NCI-H2196 treated with DMSO at 0.1 percent for 48 hours (cell line): ENCODE results near the gene FRMD6.

Experiments used
- DNase-seq: peaks from one replicate; lab custom pipeline; 2025; ENCODE audit not compliant: unreplicated experiment; lab: John Stamatoyannopoulos, UW

Gene FRMD6

DNA sequence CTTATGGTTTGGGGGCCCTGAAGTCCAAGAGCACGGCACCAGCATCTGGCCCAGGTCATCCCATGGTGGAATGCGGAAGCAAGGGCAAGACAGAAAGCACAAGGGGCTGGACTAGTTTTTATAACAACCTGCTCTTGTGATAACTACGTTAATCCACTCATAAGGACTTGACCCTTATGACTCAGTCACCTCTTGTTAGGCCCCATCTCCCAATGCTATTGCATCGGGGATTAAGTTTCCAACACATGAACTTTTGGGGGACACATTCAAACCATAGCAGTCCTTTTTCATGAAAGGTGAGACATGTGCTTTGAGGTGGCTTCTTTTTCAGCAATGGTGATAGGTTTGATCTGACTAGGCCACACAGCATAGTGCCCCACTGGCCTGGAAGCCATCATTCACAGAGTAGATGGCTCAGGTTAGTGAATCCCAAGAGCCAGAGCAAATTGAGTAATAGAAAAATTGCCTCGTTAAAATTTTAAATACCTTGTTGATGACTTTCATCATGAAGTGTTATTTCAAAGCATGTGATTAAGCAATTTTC is 12.1 kb downstream of the FRMD6 start:
- no peak for DNase-seq

DNA sequence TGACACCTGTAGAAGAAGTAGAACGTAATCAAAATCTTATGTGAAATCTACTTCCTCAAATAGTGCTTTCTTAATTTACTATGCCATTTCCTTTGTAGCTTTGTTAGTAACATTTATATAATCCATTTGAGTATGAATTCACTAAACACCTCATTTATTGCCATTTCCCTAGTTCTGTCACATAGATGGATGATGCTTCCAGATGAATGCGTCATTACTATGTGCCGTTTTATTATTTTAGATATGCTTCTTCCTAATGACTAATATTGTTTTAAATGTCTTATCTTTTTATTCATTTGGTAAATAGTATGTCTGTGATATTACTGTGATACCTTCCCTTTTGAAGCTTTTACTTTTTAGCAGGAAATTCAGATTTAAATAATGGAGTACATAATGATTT is 14.4 kb downstream of the FRMD6 start:
- DNase-seq: no peak

DNA sequence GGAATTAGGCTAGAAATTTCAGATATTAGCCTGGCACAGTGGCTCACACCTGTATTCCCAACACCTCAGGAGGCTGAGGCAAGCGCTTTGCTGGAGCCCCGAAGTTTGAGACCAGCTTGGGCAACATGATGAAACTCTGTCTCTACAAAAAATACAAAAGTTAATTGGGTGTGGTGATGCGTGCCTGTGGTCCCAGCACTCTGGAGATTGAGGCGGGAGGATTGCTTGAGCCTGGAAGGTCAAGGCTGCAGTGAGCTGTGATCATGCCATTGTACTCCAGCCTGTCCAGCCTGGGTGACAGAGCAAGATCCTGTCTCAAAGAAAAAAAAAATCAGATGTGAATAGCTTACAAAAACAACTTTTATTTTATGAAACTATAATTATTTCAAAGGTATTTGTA is 15.1 kb downstream of the FRMD6 start:
- DNase-seq: no peak

DNA sequence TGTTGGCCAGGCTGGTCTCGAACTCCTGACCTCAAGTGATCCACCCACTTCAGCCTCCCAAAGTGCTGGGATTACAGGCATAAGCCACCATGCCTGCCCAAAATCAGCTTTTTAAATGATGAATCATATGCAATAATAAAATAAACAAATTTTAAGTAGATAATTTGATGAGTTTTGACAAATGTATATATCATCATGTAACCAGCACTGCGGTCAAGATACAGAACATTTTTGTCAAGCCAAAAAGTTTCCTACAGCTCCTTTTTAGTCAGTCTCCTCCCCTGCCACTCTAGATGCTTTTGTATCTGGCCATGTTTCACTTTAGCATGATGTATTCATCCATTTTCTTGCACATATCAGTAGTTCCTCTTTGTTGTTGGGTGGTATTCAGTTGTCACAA is 17.2 kb downstream of the FRMD6 start:
- no peak for DNase-seq

DNA sequence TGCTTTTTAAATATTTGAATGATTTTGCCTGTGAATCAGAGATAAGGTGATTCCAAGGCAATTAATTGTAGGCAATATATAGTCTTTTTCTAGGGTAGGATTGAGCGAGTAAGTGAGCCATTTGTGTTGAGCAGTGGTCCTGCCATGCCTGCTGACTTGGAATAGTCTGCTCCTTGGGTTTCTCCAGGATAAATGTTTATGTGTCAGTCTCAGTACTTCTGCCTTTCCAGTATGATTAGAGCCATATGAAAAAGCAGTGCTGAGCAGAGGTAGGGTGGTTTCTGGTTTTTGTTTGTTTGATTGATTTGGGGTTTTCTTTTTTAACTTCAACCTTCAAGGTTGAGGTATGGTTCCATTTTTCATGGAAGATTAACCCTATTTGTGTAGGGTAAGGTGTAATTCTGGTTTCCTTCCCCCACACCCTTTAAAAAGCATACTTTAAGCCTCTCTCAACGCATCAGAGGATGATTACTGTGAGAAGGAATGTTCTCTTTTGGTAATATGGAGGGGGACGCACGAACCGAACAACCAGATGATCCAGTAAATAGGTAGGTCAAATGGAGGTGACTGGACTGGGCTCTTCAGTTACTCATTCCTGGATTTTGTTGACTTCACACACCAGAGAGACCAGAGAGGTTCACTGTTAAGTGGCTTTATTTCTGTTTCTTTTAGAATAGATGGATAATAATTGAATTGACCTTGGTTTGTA is 22.7 kb downstream of the FRMD6 start:
- DNase-seq: no peak

DNA sequence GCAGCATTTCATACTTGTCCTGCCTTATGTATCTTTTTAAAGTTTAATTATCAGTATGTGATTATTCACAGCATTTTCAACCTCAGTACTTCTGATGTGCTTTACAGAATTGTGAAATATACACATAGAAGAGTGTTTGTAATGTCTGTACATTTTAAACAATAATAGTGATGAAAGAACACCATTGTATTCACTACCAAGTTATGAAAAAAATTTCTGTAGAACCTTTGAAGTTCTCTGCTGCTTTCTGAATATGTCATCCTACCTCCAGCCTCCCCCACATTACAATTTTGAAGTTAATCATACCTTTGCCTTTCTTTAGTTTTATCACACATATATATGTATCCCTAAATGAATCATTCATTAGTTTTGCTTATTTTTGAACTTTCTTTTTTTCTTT is 24.8 kb downstream of the FRMD6 start:
- no peak for DNase-seq

DNA sequence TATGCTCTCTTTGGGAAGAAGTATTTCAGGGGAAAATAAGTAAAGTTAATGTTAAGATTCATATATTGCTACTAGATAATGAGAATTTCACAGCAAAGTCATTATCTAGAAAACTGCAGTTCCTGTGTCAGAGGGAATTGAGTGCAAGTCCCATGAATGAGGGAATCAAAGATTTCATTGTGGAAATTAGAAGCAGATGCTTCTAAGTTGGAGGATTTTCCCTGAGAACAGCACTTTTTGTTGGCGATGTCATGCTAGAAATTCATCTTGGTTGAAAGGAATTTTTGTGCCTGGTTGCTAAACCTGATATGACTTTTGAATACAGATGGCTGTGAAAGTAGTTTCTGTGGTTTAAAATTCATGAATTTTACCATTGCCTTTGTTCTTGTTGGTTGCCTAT is 25.6 kb downstream of the FRMD6 start:
- no peak for DNase-seq

DNA sequence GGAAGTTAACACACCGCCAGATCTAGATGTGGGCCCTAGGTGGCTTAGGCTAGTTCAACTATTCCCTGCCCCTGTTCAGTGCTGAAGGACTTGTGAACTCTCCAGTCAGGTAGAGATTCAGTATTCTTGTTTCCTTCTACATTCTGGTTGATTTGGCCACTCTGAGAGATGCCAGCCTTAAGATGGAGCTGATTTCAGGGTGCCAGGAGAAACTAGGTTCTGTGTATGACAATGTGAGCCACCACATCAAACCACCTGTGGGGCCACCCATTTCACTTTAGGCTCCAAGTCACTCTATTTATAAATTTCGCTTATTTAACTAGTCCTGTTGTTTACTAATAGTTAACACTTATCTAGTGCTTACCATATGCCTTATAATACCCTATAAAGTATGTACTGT is 26.0 kb downstream of the FRMD6 start:
- no peak for DNase-seq

DNA sequence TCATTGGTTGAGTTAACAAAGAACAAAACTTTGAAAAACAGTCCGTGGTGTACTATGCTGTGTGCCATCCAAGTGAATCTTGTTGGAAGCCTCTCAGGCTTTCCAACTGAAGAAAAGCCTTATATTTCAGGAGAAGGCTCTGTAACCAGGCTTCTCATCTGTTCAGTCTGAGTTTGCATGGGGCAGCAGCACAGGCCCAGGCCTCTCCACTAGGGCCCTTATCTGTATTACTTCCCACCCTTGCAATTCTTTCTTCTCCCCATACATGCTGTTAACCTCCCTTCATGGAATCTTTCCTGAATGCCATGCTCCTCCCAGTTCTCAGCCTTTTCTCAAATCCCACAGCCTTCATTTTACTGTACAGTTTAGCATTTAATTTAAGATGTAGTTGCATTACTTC is 28.3 kb downstream of the FRMD6 start:
- DNase-seq: no peak

DNA sequence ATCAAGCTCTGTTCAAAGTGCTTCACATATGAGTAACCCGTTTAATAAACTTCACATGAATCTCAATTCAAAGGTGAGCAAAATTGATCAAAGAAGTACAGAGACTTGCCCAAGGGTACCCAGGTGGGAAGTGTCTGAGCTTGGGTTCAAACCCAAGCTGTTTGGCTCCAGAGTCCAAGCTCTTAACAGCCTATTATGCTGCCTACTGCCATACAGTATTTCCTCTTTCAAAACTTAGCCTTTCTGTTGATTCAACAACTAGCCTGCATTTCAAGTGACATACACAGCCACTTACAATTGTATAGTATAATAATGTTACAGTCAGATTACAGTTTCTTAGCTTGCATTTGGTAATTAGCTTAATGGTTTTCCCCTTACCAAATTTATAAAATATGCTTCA is 29.7 kb downstream of the FRMD6 start:
- DNase-seq: no peak

DNA sequence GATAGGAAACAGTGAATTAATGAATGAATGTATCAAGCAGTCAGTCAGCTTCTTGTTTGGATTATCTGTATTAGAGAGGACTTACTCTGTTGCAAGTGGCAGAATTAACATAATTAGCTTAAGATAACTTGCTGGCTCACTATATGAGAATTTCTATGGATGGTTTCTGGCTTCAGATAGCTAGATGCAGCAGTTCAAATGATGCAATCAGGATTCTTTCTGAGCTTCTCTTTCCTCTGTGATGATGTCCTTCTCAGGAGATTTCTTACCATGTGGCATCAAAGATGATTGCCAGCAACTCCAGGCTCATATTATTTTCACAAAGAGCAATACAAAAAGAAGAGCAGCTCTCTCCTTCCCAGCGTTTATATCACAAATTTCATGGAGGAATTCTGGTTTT is 30.7 kb downstream of the FRMD6 start:
- no peak for DNase-seq

DNA sequence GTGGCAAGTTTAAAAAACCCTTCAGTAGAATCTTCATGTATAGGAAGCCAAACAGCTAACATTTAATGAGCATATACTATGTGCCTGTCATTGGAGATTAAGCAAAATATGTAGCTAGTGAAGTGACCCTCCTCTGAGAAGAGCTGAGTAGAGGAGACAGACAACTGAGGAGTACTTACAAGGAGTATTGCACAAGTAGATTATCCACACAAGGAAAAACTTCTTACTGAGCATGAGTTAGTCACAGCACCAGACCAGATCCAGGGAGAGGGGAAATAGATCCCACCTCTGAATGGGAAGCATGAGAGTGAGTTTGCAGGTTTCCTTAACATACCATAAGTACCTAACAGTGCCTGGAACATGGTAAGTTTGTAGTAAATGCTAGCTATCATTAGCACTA is 33.0 kb downstream of the FRMD6 start:
- no peak for DNase-seq

DNA sequence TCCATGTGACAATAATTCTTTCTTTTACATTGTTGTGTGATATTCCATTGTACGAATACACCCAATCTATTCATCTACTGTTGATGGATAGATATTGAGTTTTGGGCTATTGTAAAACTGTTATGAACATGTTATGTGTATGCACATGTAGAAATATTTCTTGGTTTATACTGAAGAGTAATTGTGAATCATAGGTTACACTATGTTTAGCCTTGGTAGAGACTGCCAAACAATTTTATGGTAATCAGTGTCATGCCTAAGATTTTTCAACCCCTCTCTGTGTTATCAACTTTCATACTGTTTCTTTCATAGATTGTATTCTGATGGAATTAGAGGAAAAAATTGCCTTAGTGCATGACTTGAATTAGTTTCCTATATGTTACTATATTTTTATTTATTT is 39.5 kb downstream of the FRMD6 start:
- no peak for DNase-seq

DNA sequence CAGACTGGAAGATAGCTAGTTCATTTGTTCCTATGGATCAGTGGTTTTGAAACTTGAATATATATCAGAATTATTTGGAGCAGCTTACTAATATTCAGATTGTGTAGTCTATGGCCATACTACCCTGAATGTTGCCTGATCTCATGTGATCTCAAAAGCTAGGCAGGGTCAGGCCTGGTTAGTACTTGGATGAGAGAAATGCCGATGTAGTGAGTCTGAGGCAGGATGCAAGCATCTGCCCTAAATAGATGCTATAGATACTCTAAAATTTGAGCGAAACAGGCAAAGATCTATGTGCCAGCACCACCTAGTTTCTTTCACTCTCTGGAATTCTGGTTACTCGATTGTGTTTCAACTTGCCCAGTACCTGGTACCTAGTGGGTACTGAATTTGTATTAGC is 40.9 kb downstream of the FRMD6 start:
- DNase-seq: no peak

DNA sequence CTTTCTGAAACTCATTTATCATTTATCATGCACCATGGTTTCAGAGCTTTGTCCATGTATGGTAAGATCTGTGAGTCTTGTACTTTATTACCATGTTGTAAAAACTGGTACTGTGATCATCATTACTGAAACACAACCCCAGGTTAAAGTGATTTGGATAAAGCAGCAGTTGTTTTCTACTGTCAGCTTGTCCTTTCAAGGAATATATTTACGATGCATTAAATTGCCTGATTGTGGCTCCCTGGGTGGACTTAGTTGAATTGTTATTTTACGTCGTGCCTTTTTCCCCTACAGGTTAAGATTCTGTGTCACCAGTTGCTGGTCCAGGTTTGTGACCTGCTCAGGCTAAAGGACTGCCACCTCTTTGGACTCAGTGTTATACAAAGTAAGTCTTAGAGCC is 46.1 kb downstream of the FRMD6 start:
- no peak for DNase-seq

DNA sequence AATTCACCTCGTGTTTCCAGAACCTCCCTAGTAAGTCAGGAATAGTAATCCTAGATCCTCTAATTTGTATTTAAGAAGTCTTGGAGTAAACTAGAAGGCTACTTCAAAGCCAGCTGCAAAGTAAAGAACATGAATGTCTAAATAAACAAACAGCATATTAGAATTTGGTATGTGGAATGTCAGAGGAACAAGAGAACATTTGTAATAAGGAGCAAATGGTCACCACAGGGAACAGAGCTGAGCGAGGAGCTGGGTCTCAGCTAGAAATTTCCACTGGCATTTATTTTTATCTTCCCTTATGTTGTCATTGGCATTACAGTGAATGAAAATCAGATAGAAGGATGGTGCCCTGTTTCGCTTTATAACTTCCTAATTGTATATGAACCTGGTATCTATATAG is 50.2 kb downstream of the FRMD6 start:
- DNase-seq: no peak

DNA sequence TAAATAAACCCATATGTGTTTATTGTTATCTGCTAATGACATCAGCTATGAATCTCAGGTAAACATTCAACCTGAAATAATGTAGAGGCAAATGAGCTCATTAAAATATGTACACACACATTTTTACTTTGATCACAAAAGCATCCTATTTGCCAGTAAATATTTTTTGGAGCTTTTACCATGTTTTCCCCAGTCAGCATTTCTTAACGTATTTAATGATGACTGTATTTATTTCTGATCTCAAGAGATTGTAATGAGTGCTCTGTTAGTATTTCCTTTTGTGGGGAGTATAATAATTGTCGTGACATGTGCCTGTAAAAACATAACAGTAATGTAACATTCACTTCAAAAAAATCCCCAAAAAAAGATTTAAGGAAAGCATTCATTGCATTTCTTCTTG is 52.1 kb downstream of the FRMD6 start:
- no peak for DNase-seq

DNA sequence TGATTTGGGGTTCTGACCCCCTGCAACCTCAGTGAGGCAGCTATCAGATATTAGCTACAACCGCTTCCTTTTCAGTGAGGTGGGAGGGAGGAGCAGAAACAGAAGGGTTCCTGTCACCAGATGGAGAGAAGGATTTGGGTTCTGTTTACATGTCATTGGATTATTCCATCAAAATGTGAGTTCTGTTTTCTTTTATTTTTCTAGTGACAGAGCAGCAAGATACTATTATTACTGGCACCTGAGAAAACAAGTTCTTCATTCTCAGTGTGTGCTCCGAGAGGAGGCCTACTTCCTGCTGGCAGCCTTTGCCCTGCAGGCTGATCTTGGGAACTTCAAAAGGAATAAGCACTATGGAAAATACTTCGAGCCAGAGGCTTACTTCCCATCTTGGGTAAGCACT is 52.8 kb downstream of the FRMD6 start:
- DNase-seq: no peak

DNA sequence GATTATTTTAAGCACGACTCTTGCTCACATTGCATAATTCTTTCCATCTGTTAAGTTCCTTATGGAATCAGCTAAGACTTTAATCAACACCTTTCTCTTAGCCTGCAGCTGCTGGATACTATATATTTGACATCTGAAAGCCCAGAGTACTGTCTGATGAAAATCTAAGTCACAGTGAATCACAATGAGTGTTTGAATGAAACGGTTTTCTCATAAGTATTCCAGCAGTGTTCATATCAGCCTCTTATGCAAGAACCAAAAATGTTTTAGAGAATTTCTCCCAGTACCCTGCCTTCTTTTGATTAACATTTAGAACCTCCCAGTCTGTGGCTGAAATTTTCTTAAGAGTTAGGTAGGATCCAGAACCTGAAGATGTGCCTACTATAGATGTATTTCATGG is 55.6 kb downstream of the FRMD6 start:
- DNase-seq: no peak

DNA sequence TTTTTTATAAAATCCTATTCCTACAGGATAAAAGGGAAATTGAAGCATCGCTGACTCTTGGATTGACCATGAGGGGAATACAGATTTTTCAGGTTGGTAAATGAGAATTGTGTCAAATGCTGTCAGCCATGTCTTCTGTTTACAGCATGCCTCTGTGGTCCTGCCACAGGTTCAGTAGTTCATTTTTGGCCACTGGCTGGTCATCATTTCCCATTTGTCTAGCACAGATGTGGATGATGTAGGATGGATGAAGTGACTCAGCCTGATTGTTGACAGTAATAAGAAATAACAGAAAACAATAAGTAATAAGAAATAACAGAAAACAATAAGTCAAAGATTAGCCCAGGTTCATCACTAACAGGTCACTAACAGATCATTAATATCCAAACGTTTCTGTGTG is 59.8 kb downstream of the FRMD6 start:
- DNase-seq: no peak

DNA sequence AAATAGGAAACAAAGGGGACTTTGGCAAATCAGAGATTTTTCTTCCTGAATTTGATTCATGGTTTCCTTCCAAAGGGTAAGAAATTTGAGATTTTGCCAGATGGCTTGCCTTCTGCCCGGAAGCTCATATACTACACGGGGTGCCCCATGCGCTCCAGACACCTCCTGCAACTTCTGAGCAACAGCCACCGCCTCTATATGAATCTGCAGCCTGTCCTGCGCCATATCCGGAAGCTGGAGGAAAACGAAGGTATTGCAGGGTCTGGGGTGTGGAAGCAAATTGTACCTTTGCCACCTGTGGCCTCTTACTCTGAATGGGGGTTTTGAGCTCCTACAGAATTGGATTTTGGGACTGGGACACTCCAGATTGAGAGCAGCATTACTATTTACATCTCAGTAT is 63.5 kb downstream of the FRMD6 start:
- no peak for DNase-seq

DNA sequence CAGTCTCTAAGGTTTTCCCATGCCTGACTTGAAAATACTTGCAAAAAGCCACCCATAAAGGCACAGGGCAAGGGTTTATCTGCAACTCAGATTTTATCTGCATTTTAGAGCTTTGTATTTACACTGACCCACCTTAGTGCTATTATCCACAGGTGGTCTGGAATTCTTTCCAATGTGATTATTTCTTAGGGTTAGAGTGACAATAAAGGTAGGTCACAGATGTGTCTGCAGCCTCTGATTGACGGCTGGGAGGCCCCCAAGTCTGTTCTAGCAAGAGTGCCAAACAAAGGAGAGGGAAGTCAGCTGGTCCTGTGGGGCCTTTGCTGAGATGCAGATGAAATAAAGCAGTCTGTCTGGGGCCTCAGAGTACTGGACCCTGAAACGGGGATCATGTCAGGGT is 64.0 kb downstream of the FRMD6 start:
- DNase-seq: no peak

DNA sequence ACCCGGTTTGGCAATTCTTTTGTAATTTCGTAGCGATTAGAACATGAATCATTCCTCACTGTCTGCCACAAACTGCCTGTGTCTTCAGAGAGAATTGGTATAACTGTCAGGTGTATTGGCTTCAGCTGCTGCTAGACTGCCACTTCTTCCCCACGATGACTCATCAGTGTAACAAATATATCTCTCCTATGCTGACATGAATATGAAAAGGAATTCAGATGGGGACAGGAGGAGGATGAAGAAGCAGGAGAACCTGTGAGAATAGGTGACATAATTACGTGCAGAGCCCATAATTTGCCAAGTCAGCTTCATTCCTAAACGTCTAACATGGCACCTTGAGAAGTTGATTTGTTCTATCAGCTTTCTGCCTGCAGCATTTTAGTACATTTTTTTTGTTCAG is 64.9 kb downstream of the FRMD6 start:
- DNase-seq: no peak
